Measurements from ENCODE around the gene ZNF668. TPM values are rescaled to one million over a fixed set of nuclear protein-coding genes. Genes with fewer than 3 reads are reported as not detected.

ZNF668 gene
- total and polyA plus RNA-seq, 2 of the 13 experiments (the other 11 are each of a cell fraction or from before 2014, with no cell fraction given), result 3.8 to 9.8 TPM

DNA sequence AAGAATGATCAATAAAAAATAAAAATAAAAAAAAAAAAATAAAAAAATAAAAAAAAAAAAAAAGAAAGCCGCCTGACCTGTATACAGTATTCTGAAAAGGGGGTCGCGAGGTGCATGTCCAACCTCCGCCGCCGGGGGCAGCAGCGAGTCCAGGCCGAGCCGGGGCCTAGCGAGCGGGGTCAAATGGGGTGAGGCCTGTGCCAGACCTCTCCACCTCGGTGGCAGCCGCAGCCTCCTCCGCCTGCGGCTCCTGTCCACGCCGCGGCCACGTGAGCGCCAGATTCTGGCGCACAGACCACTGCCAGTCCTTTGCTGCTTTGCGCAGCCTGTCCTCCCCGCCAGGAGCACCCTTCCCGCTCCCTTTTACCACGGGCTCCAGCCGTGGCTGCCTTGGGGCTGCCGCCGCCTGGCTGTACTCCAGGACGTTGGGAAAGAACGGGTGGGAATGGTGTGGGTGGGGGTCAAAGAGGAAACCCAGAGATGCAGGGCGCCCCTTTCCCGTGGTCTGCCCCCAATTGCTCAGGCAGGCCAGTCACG lies 31.7 kb upstream of the ZNF668 start (continued):
- TF ChIP-seq, protein P1, sequence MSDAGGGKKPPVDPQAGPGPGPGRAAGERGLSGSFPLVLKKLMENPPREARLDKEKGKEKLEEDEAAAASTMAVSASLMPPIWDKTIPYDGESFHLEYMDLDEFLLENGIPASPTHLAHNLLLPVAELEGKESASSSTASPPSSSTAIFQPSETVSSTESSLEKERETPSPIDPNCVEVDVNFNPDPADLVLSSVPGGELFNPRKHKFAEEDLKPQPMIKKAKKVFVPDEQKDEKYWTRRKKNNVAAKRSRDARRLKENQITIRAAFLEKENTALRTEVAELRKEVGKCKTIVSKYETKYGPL (CRISPR knock-in tag; IDR thresholded peaks at IDR 0.05), result peak; percentile 73; the same call in 1 of the 2 replicates
- TF ChIP-seq TGIF2 (CRISPR knock-in tag; IDR thresholded peaks at IDR 0.05) (peak; percentile 78), JUNB (CRISPR knock-in tag; IDR thresholded peaks at IDR 0.05; ENCODE audit: borderline replicate concordance) (no peak), ZNF564 (CRISPR knock-in tag; IDR thresholded peaks at IDR 0.05) (peak; percentile 95), ZNF205 (CRISPR knock-in tag; IDR thresholded peaks at IDR 0.05) (peak; percentile 96), ZNF850 (CRISPR knock-in tag; conservative IDR thresholded peaks at IDR 0.05) (0 out of 2 replicates have a peak, but pooled peaks have one; percentile 65), ZSCAN9 (CRISPR knock-in tag; IDR thresholded peaks at IDR 0.05; ENCODE audit: borderline replicate concordance) (peak; percentile 99), FOXJ3 (CRISPR knock-in tag; IDR thresholded peaks at IDR 0.05; ENCODE audit: borderline replicate concordance) (peak; percentile 54), SATB2 (CRISPR knock-in tag; IDR thresholded peaks at IDR 0.05) (peak; percentile 81; the same call in 1 of the 2 replicates), IRF2 (CRISPR knock-in tag; IDR thresholded peaks at IDR 0.05) (peak; percentile 92), NFRKB (IDR thresholded peaks at IDR 0.05) (no peak), PAWR (CRISPR knock-in tag; IDR thresholded peaks at IDR 0.05; ENCODE audit: borderline replicate concordance) (no peak), TEAD3 (CRISPR knock-in tag; optimal IDR thresholded peaks at IDR 0.05; ENCODE audit: borderline replicate concordance) (peak; percentile 87), SUZ12 (IDR thresholded peaks at IDR 0.05; ENCODE audit: low read depth, low read length) (no peak), ZBTB38 (CRISPR knock-in tag; IDR thresholded peaks at IDR 0.05) (peak; percentile 96), SIN3B (IDR thresholded peaks at IDR 0.05; ENCODE audit: low read length) (0 out of 2 replicates have a peak, but pooled peaks have one; percentile 47), TOE1 (CRISPR knock-in tag; IDR thresholded peaks at IDR 0.05) (peak; percentile 84; the same call in 1 of the 2 replicates), SOX5 (CRISPR knock-in tag; IDR thresholded peaks at IDR 0.05; ENCODE audit: borderline replicate concordance) (peak; percentile 94), NR2F1 (CRISPR knock-in tag; IDR thresholded peaks at IDR 0.05) (peak; percentile 91 to 92), SMARCC2 (IDR thresholded peaks at IDR 0.05) (no peak), ATF1 (CRISPR knock-in tag; IDR thresholded peaks at IDR 0.05) (no peak)
- TF ChIP-seq, protein P2, sequence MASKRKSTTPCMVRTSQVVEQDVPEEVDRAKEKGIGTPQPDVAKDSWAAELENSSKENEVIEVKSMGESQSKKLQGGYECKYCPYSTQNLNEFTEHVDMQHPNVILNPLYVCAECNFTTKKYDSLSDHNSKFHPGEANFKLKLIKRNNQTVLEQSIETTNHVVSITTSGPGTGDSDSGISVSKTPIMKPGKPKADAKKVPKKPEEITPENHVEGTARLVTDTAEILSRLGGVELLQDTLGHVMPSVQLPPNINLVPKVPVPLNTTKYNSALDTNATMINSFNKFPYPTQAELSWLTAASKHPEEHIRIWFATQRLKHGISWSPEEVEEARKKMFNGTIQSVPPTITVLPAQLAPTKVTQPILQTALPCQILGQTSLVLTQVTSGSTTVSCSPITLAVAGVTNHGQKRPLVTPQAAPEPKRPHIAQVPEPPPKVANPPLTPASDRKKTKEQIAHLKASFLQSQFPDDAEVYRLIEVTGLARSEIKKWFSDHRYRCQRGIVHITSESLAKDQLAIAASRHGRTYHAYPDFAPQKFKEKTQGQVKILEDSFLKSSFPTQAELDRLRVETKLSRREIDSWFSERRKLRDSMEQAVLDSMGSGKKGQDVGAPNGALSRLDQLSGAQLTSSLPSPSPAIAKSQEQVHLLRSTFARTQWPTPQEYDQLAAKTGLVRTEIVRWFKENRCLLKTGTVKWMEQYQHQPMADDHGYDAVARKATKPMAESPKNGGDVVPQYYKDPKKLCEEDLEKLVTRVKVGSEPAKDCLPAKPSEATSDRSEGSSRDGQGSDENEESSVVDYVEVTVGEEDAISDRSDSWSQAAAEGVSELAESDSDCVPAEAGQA (IDR thresholded peaks at IDR 0.05; ENCODE audit: low read depth), result no peak
- TF ChIP-seq, protein P2 (CRISPR knock-in tag; IDR thresholded peaks at IDR 0.05; ENCODE audit: borderline replicate concordance), result peak; percentile 88; the same call in 1 of the 2 replicates
- TF ChIP-seq, protein P3, sequence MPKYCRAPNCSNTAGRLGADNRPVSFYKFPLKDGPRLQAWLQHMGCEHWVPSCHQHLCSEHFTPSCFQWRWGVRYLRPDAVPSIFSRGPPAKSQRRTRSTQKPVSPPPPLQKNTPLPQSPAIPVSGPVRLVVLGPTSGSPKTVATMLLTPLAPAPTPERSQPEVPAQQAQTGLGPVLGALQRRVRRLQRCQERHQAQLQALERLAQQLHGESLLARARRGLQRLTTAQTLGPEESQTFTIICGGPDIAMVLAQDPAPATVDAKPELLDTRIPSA (CRISPR knock-in tag; IDR thresholded peaks at IDR 0.05; ENCODE audit: borderline replicate concordance), result no peak
- TF ChIP-seq, protein P4, sequence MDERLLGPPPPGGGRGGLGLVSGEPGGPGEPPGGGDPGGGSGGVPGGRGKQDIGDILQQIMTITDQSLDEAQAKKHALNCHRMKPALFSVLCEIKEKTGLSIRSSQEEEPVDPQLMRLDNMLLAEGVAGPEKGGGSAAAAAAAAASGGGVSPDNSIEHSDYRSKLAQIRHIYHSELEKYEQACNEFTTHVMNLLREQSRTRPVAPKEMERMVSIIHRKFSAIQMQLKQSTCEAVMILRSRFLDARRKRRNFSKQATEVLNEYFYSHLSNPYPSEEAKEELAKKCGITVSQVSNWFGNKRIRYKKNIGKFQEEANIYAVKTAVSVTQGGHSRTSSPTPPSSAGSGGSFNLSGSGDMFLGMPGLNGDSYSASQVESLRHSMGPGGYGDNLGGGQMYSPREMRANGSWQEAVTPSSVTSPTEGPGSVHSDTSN (CRISPR knock-in tag; IDR thresholded peaks at IDR 0.05), result no peak

Data from HepG2 (cell line).